ENCODE data around the gene CD3E. TPM values are rescaled to one million over a fixed set of nuclear protein-coding genes. Genes with fewer than 3 reads are reported as not detected.

Gene CD3E
- total RNA-seq, 2 experiments from 2014 or later: 680 to 841 TPM

DNA sequence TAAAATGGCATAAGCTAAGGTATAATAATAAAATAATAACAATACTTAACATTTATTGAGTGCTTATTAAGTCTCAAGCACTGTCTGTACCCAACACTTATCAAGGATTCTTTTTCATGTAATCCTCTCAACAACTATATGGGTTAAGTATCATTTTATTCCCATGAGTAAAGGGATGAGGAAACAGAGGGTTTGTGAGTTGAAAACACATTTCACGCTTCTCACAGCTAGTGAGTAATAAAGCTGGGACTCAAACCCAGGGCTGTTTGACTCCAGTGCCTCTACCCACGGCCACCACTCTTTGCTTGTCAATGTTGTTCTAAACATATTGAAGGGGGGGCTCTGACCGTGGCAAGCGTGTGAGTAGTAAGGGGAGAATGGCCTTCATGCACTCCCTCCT lies 8.7 kb downstream of the CD3E start:
- POLR2A ChIA-PET: no interaction called here
- Mint-ChIP-seq H3K9me3 (peaks cover 4% of the 10 kb centered on the region), H3K36me3 (ENCODE audit: low read depth) (peaks cover 81% of the 10 kb centered on the region), H3K27ac (peak overlapping the region; percentile 65), H3K4me3 (no peak overlapping the region), H3K27me3 (no peaks in the 10 kb centered on the region), H3K4me1 (peaks cover 89% of the 10 kb centered on the region)
- no peak for DNase-seq
- CTCF ChIA-PET: no interaction called here

DNA sequence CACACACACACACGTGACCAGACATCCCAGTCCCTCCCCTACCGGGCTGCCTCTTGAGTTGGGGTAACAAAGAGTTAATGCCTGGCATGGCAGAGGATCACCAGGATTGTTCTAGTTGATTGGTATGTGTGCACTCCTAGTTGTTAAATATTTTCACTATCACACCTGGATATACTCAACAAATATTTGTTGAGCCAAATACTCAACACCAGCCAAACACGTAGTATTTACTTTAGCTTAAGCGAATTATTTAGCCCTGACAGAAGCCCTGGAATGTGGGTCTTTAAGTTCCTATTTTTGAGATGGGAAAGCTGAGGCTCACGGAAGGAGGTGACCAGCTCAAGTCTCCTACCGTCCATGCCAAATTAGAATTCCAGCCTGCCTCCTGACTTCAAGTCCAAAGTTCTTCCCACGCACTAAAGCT lies 10.5 kb downstream of the CD3E start:
- peaks cover 75% of the 10 kb centered on the region for H3K36me3 Mint-ChIP-seq (ENCODE audit: low read depth)
- CTCF ChIA-PET: interaction anchor here (1.2 kb wide), 2 partner anchors 35 to 113 kb away, joined by 3 to 5 read pairs; no protein-coding TSS in a partner anchor
- H3K9me3 Mint-ChIP-seq: peaks cover 7% of the 10 kb centered on the region
- POLR2A ChIA-PET: no interaction called here
- H3K27me3 Mint-ChIP-seq: no peaks in the 10 kb centered on the region
- H3K4me1 Mint-ChIP-seq: peaks cover 90% of the 10 kb centered on the region
- H3K27ac Mint-ChIP-seq: peak overlapping the region; percentile 96
- H3K4me3 Mint-ChIP-seq: no peak overlapping the region
- no peak for DNase-seq

GRCh38 chr11:118318124-118318523 lies 13.6 kb downstream of the CD3E start:
- Mint-ChIP-seq H3K4me1 (peaks cover 87% of the 10 kb centered on the region), H3K4me3 (no peak overlapping the region), H3K27ac (peak overlapping the region; percentile 96), H3K36me3 (ENCODE audit: low read depth) (peaks cover 62% of the 10 kb centered on the region), H3K27me3 (no peaks in the 10 kb centered on the region), H3K9me3 (peaks cover 15% of the 10 kb centered on the region)
- POLR2A ChIA-PET: no interaction called here
- CTCF ChIA-PET: interaction anchor here (0.8 to 0.9 kb wide), 2 partner anchors 13 to 15 kb away, joined by 4 read pairs; no protein-coding TSS in a partner anchor
- no peak for DNase-seq

- Mint-ChIP-seq H3K36me3 (ENCODE audit: low read depth) (peaks cover 63% of the 10 kb centered on the region), H3K4me1 (peaks cover 84% of the 10 kb centered on the region), H3K9me3 (peaks cover 18% of the 10 kb centered on the region), H3K27ac (peak overlapping the region; percentile 78), H3K4me3 (no peak overlapping the region), H3K27me3 (no peaks in the 10 kb centered on the region)
- no peak for DNase-seq
- CTCF ChIA-PET: interaction anchor here (0.6 to 0.9 kb wide), 3 partner anchors 12 to 16 kb away, joined by 3 to 4 read pairs (median 4); no protein-coding TSS in a partner anchor
- POLR2A ChIA-PET: no interaction called here
Measured at GRCh38 chr11:118318581-118319336, 14.2 kb downstream of the CD3E start.

DNA sequence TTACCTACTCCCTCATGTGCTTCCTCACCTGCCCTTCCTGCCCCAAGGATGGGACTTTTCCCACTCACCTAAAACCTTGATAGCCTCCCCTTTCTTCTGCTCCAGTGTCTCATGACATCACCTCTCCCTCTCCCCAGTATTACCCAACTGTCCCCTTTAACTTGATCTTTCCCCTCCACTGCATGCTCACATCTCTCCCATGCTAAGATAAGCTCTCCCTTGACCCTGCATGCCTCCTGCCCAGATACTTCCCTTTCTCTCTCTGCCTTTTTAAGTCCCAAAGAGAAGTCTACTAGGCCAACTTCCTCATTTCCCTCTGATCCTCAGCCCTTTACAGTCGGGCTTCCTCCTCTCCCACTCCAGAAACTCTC lies 14.8 kb downstream of the CD3E start:
- DNase-seq: no peak
- no peak overlapping the region for H3K4me3 Mint-ChIP-seq
- no peaks in the 10 kb centered on the region for H3K27me3 Mint-ChIP-seq
- peaks cover 60% of the 10 kb centered on the region for H3K36me3 Mint-ChIP-seq (ENCODE audit: low read depth)
- POLR2A ChIA-PET: no interaction called here
- CTCF ChIA-PET: no interaction called here
- H3K27ac Mint-ChIP-seq: peak overlapping the region; percentile 78
- H3K9me3 Mint-ChIP-seq: peaks cover 18% of the 10 kb centered on the region
- H3K4me1 Mint-ChIP-seq: peaks cover 80% of the 10 kb centered on the region

- H3K9me3 Mint-ChIP-seq: peaks cover 18% of the 10 kb centered on the region
- H3K27ac Mint-ChIP-seq: peak overlapping the region; percentile 74
- POLR2A ChIA-PET: no interaction called here
- peaks cover 58% of the 10 kb centered on the region for H3K36me3 Mint-ChIP-seq (ENCODE audit: low read depth)
- no peak overlapping the region for H3K4me3 Mint-ChIP-seq
- H3K27me3 Mint-ChIP-seq: no peaks in the 10 kb centered on the region
- CTCF ChIA-PET: interaction anchor here (0.7 to 1.5 kb wide), 2 partner anchors 122 to 1018 kb away, joined by 3 to 4 read pairs; no protein-coding TSS in a partner anchor
- H3K4me1 Mint-ChIP-seq: peaks cover 69% of the 10 kb centered on the region
- DNase-seq: no peak
Measured at GRCh38 chr11:118320515-118320914, 16.0 kb downstream of the CD3E start.

GRCh38 chr11:118321386-118322082 lies 17.0 kb downstream of the CD3E start:
- peaks cover 18% of the 10 kb centered on the region for H3K9me3 Mint-ChIP-seq
- H3K36me3 Mint-ChIP-seq (ENCODE audit: low read depth): peaks cover 52% of the 10 kb centered on the region
- CTCF ChIA-PET: interaction anchor here (1.2 to 1.5 kb wide), 2 partner anchors 22 to 123 kb away, joined by 4 read pairs; partner anchors contain the start of gene CD3G
- DNase-seq: no peak
- peak overlapping the region; percentile 20 for H3K27ac Mint-ChIP-seq
- H3K27me3 Mint-ChIP-seq: no peaks in the 10 kb centered on the region
- POLR2A ChIA-PET: no interaction called here
- no peak overlapping the region for H3K4me3 Mint-ChIP-seq
- peaks cover 59% of the 10 kb centered on the region for H3K4me1 Mint-ChIP-seq

DNA sequence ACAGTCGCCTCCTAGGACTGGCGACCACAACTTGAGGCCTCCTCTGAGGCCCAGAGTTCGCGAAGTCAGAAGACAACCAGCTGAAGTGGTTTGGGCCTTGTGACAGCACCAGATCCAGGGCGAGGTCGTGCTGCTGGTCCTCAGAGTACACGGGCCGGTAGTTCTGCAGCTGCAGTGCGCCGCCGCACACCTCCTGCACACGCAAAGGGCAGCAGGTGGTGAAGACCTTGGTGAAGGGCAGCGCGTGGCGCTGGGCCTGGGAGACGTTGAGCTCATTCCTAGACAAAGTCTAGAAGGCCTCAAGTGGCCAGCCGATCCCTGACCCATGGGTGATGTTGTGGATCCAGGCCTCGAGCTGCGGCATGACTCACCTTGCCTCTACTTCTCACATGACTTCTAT lies 18.2 kb downstream of the CD3E start:
- CTCF ChIA-PET: interaction anchor here (1.1 to 1.6 kb wide), 4 partner anchors 11 to 111 kb away, joined by 3 to 5 read pairs (median 4); partner anchors contain the start of gene CD3D
- no peaks in the 10 kb centered on the region for H3K27me3 Mint-ChIP-seq
- peaks cover 47% of the 10 kb centered on the region for H3K36me3 Mint-ChIP-seq (ENCODE audit: low read depth)
- no peak overlapping the region for H3K4me3 Mint-ChIP-seq
- POLR2A ChIA-PET: no interaction called here
- no peak for DNase-seq
- peaks cover 51% of the 10 kb centered on the region for H3K4me1 Mint-ChIP-seq
- peaks cover 14% of the 10 kb centered on the region for H3K9me3 Mint-ChIP-seq
- no peak overlapping the region for H3K27ac Mint-ChIP-seq

DNA sequence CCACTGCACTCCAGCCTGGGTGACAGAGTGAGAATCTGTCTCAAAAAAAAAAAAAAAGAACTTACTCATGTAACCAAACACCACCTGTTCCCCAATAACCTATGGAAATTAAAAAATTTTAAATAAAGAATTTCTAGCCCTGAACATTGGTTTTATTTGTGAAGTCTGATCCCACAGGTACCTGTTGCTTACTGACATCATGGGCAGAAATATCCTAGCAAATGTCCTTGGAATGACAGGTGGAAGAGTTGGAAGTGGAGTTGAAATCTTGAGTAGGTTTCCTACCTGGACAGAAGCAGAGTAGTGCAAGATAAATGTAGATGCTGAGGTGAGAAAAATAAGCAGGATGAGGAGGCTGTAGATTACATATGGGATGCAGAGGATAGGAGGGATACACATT lies 20.8 kb downstream of the CD3E start:
- DNase-seq: no peak
- peaks cover 37% of the 10 kb centered on the region for H3K36me3 Mint-ChIP-seq (ENCODE audit: low read depth)
- no peak overlapping the region for H3K4me3 Mint-ChIP-seq
- H3K9me3 Mint-ChIP-seq: peaks cover 9% of the 10 kb centered on the region
- H3K27me3 Mint-ChIP-seq: no peaks in the 10 kb centered on the region
- peaks cover 29% of the 10 kb centered on the region for H3K4me1 Mint-ChIP-seq
- CTCF ChIA-PET: interaction anchor here (1.0 kb wide), 1 partner anchor 355 kb away, joined by 4 read pairs; no protein-coding TSS in a partner anchor
- POLR2A ChIA-PET: no interaction called here
- no peak overlapping the region for H3K27ac Mint-ChIP-seq

DNA sequence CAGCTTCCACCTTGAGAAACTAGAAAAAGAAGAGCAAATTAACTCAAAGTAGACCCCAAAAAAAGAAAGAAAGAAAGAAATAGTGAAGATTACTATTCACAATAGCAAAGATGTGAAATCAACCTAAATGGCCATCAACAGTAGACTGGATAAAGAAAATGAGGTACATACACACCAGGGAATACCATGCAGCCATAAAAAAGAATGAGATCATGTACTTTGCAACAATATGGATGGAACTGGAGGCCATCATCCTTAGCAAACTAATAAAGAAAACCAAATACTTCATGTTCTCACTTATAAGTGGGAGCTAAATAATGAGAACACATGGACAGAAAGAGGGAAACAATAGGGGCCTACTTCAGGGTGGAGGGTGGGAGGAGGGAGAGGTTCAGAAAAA lies 24.2 kb downstream of the CD3E start:
- no peak overlapping the region for H3K27ac Mint-ChIP-seq
- H3K36me3 Mint-ChIP-seq (ENCODE audit: low read depth): peaks cover 29% of the 10 kb centered on the region
- H3K4me3 Mint-ChIP-seq: no peak overlapping the region
- peaks cover 12% of the 10 kb centered on the region for H3K4me1 Mint-ChIP-seq
- H3K27me3 Mint-ChIP-seq: no peaks in the 10 kb centered on the region
- ChIA-PET CTCF (no interaction called here), POLR2A (no interaction called here)
- H3K9me3 Mint-ChIP-seq: peaks cover 2% of the 10 kb centered on the region
- DNase-seq: no peak

DNA sequence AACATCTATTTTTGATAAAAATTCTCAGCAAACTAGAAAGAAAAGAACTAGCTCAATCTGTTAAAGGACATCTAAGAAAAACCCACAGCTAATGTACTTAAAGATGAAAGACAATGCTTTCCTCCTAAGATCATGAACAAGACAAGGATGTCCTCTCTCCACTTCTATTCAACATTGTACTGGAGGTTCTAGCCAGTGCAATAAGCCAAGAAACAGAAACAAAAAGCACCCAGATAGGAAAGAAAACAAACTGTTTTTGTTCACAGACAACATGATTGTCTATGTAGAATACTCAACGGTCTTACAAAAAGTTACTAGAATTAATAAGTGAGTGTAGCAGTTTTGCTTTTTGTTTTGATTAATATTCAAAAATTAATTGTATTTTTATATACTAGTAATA lies 30.2 kb downstream of the CD3E start:
- no peak for DNase-seq
- peak overlapping the region; percentile 25 for H3K4me3 Mint-ChIP-seq
- H3K4me1 Mint-ChIP-seq: peaks cover 51% of the 10 kb centered on the region
- no peaks in the 10 kb centered on the region for H3K27me3 Mint-ChIP-seq
- CTCF ChIA-PET: no interaction called here
- H3K27ac Mint-ChIP-seq: peak overlapping the region; percentile 75
- H3K9me3 Mint-ChIP-seq: no peaks in the 10 kb centered on the region
- peaks cover 46% of the 10 kb centered on the region for H3K36me3 Mint-ChIP-seq (ENCODE audit: low read depth)
- POLR2A ChIA-PET: no interaction called here

DNA sequence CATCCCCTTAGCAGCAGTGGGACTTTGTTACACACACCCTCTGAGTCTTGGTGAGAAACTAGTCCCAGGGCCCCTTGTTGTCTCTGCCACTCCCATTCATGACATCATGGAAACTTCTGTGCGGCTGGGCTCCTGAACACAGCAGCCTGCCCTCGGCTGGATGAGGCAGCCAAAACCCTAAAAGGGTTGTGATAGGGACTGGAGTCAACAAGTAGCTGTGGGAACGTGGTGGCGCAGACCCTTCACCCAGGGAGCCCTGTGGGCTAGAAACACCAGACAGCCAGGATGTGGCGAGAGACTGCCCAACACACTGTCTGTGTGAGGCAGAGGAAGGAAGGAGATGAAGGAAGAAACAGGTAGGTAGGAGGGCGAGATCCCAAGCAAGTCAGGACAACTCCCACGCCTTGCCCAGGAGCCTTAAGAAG lies 34.1 kb downstream of the CD3E start:
- H3K36me3 Mint-ChIP-seq (ENCODE audit: low read depth): peaks cover 60% of the 10 kb centered on the region
- H3K4me1 Mint-ChIP-seq: peaks cover 61% of the 10 kb centered on the region
- POLR2A ChIA-PET: no interaction called here

More for the DNA sequence above, 34.1 kb downstream of the CD3E start:
- peak overlapping the region; percentile 94 for H3K4me3 Mint-ChIP-seq
- CTCF ChIA-PET: interaction anchor here (0.6 to 2.6 kb wide), 9 partner anchors 12 to 686 kb away, joined by 3 to 8 read pairs (median 5); no protein-coding TSS in a partner anchor
- peak overlapping the region; percentile 98 for H3K27ac Mint-ChIP-seq
- no peaks in the 10 kb centered on the region for H3K27me3 Mint-ChIP-seq
- no peaks in the 10 kb centered on the region for H3K9me3 Mint-ChIP-seq
- DNase-seq: peak; percentile 95

All from activated CD4-positive, alpha-beta T cell treated with anti-CD3 and anti-CD28 coated beads, Interleukin-2, amount 10 ng/mL, durations not matched to agents 7 days and 5 days (primary cell).